GM21576 (cell line): ENCODE measurements around the gene POU2F3.

Experiments
- ATAC-seq: cut with Tn5 transposase; IDR thresholded peaks from one replicate; pipeline ENCODE4 v1.9.1; 2021; ENCODE audit warnings: mild to moderate bottlenecking, moderate library complexity; ENCODE audit not compliant: unreplicated experiment

POU2F3 gene

GRCh38 chr11:120226242-120226641, 13.7 kb upstream of the POU2F3 start:
- no peak for ATAC-seq

GRCh38 chr11:120226714-120227113, 13.2 kb upstream of the POU2F3 start:
- ATAC-seq: no peak

GRCh38 chr11:120227228-120227852, 12.6 kb upstream of the POU2F3 start:
- no peak for ATAC-seq

GRCh38 chr11:120228794-120229384, 11.1 kb upstream of the POU2F3 start:
- no peak for ATAC-seq

- ATAC-seq: no peak
Measured at GRCh38 chr11:120229451-120230424, 10.2 kb upstream of the POU2F3 start.

GRCh38 chr11:120230433-120231071, 9.4 kb upstream of the POU2F3 start:
- ATAC-seq: no peak

- no peak for ATAC-seq
Measured at GRCh38 chr11:120231963-120232362, 8.0 kb upstream of the POU2F3 start.

- ATAC-seq: no peak
Measured at GRCh38 chr11:120233207-120233803, 6.6 kb upstream of the POU2F3 start.

- ATAC-seq: no peak
Measured at GRCh38 chr11:120235024-120235628, 4.8 kb upstream of the POU2F3 start.

GRCh38 chr11:120236169-120237107, 3.5 kb upstream of the POU2F3 start:
- ATAC-seq: no peak

GRCh38 chr11:120238968-120239620, 846 bp upstream of the POU2F3 start:
- no peak for ATAC-seq

- no peak for ATAC-seq
Measured at GRCh38 chr11:120240866-120241265, 926 bp downstream of the POU2F3 start.

GRCh38 chr11:120241277-120241676, 1.3 kb downstream of the POU2F3 start:
- ATAC-seq: no peak

- no peak for ATAC-seq
Measured at GRCh38 chr11:120243221-120243620, 3.3 kb downstream of the POU2F3 start.

GRCh38 chr11:120244476-120245365, 4.8 kb downstream of the POU2F3 start:
- no peak for ATAC-seq

GRCh38 chr11:120245434-120245833, 5.5 kb downstream of the POU2F3 start:
- no peak for ATAC-seq

- peak; percentile 54 for ATAC-seq
Measured at GRCh38 chr11:120248551-120249278, 8.8 kb downstream of the POU2F3 start.
